ENCODE data around the gene IL1RN.
"Not testable (repeated sequence)": the region's sequence is repeated elsewhere in the genome, so short reads cannot be mapped to it uniquely, and the experiment has no call there.

IL1RN gene, protein sequence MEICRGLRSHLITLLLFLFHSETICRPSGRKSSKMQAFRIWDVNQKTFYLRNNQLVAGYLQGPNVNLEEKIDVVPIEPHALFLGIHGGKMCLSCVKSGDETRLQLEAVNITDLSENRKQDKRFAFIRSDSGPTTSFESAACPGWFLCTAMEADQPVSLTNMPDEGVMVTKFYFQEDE

DNA sequence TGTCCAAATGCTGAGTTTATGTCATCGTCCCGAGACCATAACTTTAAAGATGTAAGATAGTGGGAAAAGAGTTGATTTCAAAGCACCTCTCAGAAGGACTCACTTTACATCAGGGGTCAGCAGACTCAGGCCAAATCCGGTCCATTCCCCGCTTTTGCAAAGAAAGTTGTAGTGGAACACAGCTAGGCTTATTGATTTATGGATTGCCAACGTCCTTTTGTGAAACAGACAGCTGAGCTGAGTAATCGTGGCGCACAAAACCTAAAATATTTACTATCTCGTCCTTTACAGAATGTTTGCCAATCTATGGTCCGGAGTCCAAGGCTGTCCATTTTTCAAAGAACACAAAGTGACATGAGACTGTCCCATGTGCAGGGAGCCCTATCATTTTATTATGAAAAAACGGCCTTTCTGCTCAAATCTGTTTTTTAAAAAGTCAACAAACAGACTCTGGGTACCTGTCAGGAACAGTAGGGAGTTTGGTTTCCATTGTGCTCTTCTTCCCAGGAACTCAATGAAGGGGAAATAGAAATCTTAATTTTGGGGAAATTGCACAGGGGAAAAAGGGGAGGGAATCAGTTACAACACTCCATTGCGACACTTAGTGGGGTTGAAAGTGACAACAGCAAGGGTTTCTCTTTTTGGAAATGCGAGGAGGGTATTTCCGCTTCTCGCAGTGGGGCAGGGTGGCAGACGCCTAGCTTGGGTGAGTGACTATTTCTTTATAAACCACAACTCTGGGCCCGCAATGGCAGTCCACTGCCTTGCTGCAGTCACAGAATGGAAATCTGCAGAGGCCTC lies at the start of gene IL1RN:
Gene IL1RN (plus strand): TSS at position 754 of the 801 bp plus-strand sequence. CDS start 27 bp downstream, at position 781.
- no peak for DNase-seq

DNA sequence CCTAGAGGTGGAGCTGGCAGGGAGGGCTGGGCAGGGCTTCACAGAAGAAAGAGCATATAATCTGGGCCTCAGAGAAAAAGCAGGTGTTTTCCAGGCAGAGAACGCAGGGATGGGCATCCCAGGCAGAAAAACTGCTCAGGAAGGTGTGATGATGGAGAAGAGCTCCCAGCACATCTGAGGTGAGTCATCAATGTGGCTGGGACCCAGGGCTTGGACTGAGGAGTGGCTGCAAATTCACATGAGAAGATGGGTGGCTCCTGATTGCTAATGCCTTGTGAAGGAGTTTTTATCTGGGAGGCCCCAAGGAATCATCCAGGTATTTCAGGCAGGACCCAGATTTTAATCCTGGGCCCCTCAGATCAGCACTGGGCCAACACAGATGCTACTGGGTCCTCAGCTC lies 49.5 kb upstream of the IL1RN start:
- DNase-seq: no peak

DNA sequence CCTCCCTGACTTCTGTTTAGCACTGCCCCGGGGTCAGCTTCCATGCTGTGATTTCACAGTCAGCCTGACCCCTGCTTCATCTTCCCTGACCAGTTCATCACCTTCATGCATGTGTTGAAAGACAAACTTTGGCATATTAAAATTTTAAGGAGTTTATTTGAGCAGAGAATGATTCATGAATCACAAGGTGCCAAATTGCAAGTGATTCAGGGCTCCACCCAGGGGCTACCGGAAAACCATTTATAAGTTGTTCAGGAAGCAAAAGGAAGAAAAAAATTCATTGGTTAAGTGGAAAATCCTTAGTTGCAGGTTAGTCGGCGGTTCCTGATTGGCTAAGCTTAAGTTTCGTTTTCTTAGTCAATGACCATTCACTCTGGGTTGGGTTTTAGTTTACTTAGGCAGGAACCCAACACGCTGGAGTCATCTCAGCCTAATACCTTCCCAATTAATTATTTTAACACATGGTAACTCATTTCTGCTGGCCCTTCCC lies 49.0 kb upstream of the IL1RN start:
- no peak for DNase-seq

DNA sequence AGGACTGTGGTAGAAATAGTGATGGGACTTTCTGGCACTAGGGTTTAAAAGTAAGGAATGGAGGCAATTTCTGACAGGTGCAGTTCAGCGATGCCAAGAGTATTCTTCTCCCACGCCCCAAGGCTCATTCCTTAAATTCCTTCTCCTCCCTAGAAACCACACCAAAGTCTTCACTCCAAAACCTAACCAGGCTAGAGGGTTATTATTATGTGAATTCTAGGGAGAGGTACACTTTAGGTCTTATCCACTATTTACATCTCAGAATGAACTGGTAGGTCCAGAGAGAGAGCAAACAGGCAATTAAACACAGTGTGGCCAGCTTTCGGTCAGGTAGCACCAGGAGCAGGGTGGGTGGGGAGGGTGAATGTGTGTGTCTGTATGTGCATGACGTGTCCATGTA lies 48.3 kb upstream of the IL1RN start:
- no peak for DNase-seq

DNA sequence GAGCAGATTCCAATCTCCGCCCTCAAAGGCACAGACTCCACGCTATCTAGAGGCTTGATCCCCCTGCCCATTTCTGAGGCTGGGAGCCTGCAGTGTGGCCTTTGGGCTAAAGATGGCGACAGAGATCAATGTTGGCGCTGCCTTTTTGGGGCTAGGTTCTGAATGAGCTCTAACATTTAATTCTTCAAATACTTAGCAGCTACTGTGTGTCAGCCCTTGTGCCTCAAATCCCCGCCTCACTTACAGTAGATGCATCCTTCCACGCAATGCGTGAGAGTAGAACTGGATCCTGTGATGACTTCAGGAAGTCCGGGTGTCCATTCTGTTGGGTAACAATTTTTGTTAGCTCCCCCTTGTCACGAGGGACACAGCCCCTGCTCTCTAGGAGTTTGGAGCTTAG lies 47.3 kb upstream of the IL1RN start:
- peak; percentile 77 for DNase-seq

DNA sequence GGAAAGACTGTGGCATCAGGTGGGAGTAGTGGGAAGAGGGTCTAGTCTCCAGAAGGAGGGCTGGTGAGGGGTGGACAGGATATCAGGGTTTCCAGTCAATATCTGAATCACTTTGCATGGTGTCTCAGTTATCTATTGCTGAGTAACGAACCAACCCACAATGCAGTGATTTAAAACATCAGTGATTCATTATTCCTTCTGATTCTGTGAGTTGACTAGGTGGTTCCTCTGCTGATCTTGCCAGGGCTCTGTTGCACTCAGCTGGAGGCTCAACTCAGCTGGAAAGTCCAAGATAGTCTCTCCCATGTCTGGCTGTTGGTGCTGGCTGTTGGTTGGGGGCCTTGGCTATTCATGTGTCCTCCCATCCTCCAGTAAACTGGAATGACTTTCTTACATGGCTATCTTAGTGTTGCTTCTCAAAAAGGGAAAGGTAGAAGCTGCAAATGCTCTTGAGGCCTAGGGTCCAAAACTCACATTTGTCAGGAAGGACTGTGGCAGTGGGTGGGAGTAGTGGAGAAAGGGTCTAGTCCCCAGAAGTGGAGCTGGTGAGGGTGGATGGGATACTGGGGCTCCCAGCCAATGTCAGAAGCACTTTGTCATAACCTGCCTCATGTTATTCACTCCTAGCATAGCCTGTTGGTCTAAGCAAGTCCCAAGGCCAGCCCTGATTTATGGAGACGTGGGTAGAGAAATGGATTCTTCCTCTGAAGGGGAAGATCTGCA lies 45.7 kb upstream of the IL1RN start:
- no peak for DNase-seq

DNA sequence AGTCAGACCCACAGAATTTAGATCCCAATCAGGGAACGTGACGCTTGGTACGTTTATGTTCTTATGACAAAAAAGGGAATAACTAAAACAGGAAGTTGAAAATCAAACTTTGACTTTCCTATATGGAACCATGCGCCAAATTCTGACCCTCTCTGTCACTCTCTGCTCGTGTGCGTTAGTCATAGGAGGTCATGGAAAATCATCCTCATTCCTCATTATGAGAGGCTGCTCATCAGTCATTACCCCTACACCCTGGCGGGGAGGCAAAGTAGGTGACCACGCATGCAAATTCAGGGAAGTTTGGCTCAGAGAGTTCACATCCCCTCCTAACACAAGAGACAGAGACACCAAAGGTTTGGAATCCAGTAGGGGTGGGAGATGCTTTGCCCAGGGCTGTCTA lies 44.1 kb upstream of the IL1RN start:
- DNase-seq: no peak

DNA sequence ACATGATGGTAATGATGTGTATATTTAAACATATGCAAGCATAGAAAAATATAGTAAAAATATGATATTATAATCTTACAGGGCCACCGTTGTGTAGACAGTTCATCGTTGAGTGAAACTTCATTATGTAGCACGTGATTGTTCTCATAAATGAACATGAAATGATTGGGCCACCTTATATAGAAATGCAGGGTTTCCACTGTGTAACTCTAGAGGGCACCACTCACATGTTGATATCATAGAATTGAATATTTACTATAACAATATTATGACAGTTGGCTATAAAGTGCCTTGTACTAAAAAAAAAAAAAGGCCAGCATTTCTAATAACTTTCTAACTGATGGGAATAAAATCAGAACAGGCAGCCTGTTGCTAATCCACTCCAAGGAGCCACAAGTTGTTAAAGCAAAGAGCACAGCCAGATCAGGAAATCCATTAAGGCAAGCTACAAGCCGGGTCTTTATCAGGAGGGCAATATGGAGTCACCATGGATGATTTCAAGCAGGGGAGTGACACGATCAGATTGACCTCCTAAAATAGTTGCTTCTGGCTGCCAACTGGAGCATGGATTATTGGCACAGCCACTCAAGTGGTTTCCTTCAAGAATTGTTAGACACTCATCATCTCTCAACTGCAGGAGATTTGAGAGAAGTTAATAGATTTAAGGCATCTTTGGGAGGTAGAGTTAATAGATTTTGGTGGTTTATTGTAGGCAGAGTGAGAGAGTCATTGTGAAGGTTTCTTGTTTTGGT lies 43.0 kb upstream of the IL1RN start:
- no peak for DNase-seq

DNA sequence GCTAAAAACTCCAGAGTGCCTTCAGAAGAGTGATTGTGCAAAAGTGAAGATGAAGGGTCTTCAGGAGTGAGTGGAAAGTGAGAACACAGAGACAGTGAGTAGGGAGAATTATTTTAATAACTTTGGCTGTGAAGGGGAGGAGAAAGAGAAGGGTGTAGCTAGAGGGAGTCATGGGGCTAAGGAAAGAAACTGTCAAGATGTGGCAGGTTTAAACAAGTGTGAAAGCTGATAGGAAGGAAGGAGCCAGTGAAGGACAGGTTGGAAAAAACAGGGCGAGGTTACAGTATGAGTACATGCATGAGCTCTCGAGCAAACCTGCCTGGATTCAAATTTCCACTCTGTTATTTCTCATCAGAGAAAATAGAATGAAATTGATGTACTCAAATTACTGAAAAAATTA lies 41.9 kb upstream of the IL1RN start:
- DNase-seq: no peak

DNA sequence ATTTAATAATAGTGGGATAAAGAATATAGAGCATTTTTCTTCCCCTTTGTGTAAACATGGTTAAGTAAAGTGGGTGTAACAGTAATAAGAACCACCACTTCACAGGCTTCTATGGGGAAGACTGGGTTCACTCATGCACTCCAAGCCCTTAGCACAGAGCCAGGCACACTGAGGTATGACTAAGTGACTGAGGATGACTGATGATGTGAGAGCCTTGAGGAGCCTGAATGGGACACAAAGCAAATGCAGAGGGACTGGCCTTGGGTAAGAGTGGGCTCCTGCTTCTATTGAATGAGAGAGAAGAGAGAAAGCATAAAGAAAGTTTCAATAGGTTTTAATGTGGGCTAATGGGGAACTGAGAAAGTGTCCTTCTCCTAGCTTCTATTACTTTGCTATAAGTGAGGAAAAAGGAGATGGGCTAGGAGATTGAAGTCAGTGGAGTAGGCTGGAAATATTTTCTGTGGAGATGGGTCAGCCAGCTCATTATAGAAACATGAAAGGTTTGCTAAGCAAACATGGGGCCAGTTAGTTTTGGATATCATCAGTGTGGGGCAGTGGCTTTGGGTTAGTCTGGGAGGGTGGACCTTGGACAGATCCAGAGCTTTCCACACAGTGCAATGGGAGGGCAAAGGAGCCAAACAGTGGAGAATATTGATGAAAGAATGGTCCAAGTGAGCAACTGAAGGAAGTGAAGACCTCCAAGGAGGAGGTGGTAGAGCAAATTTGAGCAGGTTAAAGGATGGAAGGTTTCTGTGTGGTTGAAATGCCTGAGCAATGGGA lies 39.0 kb upstream of the IL1RN start:
- no peak for DNase-seq

DNA sequence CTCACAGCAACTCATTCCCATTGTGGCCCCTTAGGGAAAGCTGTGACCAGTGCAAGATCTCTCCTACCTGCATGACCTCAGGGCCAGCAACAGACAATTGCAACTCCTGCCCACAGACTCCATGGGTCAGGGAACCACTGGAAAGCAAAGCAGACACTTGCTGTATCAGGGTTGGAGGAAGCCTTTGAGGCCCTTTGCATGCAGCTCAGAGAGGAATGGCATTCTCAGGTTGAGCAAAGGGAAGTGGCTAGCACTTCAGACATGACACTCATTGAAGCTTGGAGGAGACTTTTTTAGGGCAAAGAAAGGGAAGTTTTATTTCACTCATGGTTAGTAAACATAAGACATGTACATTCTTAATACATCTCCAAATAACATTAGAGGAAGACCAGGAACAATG lies 37.5 kb upstream of the IL1RN start:
- no peak for DNase-seq

DNA sequence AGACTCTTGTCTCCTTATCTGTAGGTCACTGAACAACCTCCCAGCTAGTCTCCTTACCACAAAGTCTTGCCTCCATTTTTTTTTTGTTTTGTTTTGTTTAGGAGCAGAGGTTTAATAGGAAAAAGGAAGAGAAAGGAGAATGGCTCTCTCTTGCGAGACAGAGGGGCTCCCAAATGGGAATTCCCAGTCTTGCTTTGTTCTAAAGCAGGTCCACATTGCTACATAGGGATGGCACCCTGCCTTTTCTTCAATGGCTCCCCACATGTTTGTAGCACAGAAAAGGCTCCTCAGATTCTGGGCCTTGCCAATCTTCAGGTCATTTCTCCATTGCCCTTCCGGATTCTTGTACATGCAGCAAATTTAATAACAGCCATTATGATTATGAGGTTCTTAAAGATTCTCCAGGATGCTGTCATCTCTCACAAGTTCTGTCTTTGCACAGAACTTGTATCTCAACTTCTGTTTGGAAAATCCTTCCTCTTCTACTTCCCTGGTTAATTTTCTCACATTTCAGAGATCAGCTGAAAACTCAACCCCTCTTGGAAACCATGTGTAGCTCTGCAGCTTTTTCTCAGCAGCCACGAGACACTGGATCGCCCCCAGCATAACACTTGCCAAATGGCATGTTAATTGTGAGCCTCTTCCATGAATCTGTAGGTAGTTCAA lies 36.0 kb upstream of the IL1RN start:
- DNase-seq: no peak

DNA sequence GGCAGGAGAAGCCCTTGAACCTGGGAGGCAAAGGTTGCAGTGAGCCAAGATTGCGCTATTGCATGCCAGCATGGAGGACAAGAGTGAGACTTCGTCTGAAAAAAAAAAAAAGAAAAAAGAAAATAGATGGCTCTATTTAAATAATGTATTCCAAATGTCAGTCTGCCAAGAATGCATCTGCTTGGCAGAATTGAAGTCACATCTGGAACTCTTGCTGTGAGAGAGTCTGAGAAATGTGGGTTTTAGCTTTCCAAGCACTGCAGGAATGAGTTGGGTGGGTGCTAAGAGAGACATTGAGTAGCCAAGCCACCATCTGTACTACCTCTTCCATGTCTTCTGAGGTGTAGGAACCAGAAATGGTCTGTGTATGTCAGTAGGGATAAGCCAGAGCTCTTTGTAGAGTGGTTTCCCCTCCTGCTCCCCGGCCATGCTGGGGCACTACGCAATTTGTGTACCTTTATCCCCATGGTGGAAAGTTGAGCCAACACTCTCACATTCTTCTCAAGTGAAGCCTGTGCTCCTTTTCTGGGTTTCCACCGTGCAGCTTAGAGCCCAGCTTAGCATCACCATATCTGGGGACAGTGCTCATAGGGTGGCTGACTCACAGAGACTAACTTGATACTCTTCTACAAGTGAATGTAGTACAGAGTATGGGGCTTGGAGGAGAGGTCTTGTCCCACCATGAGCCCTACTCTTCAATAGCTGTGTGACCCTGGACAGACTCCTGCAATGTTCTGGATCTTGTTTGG lies 34.4 kb upstream of the IL1RN start:
- no peak for DNase-seq

DNA sequence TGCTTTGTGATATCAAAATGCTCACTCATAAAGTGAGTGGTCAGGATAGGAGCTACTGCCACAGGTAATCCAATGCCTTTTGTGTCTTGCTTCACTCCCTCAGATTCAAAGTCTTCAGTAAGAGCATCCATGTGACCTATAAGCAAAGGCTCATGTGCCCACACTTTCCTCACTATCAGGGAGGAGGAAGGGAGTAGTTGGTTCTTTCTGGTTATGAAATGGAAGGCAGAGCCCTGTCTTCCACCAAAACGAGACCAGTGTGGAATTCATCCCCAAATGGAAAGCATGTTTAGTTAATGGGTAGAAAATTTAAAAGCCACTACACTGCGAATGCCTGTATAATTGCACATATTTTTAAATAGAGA lies 33.8 kb upstream of the IL1RN start:
- DNase-seq: no peak

DNA sequence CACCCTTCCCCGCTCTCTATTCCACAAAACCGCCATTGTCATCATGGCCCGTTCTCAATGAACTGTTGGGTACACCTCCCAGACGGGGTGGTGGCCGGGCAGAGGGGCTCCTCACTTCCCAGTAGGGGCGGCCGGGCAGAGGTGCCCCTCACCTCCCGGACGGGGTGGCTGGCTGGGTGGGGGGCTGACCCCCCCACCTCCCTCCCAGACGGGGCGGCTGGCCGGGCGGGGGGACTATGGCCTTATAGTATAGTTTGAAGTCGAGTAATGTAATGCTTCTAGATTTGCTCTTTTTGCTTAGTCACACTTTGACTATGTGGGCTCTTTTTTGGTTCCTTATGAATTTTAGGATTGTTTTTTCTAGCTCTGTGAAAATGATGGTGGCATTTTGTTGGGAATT lies 31.1 kb upstream of the IL1RN start:
- not testable (repeated sequence) for DNase-seq

DNA sequence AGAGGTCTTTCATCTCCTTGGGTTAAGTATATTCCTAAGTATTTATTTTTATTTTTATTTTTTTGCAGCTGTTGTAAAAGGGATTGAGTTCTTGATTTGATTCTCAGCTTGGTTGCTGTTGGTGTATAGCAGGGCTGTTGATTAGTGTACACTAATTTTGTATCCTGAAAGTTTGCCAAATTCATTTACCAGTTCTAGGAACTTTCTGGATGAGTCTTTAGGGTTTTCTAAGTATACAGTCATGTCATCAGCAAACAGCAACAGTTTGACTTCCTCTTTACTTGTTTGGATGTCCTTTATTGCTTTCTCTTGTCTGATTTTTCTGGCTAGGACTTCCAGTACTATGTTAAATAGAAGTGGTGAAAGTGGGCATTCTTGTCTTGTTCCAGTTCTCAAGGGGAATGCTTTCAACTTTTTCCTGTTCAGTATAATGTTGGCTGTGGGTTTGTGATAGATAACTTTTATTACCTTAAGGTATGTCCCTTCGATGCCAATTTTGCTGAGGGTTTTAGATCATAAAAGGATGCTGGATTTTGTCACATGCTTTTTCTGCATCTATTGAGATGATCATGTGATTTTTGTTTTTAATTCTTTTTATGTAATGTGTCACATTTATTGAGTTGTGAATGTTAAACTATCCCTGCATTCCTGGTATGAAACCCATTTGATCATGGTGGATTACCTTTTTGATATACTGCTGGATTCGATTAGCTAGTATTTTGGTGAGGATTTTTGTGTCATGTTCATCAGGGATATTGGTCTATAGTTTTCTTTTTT lies 30.4 kb upstream of the IL1RN start:
- DNase-seq: not testable (repeated sequence)

DNA sequence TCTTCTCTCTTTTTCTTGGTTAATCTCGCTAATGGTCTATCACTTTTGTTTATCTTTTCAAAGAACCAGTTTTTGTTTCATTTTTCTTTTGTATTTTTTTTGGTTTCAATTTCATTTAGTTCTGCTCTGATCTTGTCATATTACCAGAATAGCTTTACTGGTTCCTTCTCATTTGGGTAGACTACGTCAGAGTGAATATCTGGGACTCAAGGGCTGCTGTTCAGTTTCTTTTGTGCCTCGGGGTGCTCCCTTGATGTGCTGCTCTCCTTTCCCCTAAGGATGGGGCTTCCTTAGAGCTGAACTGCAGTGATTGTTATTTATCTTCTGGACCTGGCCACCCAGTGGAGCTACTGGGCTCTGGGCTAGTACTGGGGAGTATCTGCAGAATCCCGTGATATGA lies 29.4 kb upstream of the IL1RN start:
- DNase-seq: peak; percentile 64

DNA sequence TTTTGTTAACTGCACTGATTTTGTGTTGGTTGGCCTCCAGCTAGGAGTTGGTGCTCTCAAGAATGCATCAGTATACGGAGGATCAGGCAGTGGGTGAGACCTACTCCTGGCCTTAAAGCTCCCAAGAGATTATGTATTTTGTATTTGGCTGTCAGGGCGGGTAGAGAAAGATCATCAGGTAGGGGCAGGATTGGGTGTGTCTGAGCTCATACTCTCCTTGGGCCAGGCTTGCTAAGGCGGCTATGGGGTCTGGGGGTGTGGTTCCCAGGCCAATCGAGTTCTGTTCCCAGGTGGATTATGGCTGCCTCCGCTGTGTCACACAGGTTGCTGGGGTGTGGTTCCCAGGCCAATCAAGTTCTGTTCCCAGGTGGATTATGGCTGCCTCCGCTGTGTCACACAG lies 28.9 kb upstream of the IL1RN start:
- DNase-seq: no peak

DNA sequence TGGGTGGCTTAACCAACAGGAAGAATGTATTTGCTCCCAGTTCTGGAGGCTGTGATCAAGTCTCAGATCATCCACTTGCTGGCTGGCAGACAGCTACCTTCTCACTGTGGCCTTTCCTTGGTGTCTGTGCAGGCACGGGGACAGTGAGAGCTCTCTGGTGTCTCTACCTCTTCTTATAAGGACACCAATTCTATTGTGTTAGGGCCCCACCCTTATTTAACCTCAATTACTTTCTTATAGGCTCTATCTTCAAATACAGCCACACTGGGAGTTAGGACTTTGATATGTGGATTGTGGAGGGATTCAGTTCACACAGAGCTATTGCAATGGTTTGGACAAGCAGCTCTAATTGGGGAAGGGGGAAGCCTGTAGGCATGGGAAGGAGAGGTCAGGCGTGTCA lies 25.3 kb upstream of the IL1RN start:
- DNase-seq: no peak

DNA sequence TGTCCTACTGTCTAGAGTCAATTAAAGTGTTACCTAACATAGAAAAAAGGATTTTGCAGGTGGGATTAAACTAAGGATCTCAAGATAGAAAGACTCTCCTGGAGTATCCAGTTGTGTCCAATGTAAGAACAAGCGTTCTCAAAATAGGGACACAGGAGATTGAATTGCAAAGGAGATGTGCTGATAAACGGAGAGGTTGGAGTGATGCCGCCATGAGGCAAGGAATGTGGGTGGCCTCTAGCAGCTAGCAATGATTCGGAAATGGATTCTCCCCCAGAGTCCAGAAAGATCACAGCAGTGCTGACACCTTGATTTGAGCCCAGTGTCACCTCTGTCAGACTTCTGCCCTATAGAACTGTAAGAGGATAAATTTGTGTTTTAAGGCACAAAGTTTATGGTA lies 24.1 kb upstream of the IL1RN start:
- DNase-seq: no peak

All from activated effector memory CD4-positive, alpha-beta T cell treated with anti-CD3 and anti-CD28 coated beads, Interleukin-2, amount 50 U/mL, for 16 hours (primary cell).